GM18519 (cell line): ENCODE results near the gene HSD3B2.
A peak's percentile ranks its signal among the peaks of the same experiment; 100 is the strongest.
"Not testable (repeated sequence)": the region's sequence is repeated elsewhere in the genome, so short reads cannot be mapped to it uniquely, and the experiment has no call there.

ENCODE experiments used
- ATAC-seq: cut with Tn5 transposase; IDR thresholded peaks from one replicate; pipeline ENCODE4 v1.9.1; 2021; ENCODE audit warnings: mild to moderate bottlenecking, moderate library complexity; ENCODE audit not compliant: unreplicated experiment, low FRiP score

HSD3B2 gene

GRCh38 chr1:119414950-119415349 is at the start of gene HSD3B2:
Gene HSD3B2, plus strand, starts transcription at chr1:119415150. Its CDS starts 270 bp downstream, at chr1:119415420.
- ATAC-seq, result no peak

DNA sequence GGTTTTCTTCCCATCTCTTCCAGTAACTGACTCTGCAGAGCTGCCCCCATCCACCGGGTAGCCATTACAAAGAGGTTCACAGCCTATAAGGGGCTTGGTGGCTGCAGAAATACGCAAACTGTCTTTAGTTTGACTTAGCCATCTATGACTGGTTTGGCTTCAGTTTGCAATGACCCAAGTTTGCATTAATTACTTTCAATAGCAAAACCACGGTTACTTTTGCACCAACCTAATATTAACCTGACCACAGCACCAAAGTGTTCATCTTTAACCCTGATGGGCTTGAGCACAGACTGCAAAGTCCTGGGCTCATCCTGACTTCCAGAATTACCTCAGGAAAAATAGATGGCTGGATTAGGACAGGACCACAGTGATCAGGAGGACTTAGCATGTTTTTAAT is 48.5 kb upstream of the HSD3B2 start:
- ATAC-seq, result no peak

DNA sequence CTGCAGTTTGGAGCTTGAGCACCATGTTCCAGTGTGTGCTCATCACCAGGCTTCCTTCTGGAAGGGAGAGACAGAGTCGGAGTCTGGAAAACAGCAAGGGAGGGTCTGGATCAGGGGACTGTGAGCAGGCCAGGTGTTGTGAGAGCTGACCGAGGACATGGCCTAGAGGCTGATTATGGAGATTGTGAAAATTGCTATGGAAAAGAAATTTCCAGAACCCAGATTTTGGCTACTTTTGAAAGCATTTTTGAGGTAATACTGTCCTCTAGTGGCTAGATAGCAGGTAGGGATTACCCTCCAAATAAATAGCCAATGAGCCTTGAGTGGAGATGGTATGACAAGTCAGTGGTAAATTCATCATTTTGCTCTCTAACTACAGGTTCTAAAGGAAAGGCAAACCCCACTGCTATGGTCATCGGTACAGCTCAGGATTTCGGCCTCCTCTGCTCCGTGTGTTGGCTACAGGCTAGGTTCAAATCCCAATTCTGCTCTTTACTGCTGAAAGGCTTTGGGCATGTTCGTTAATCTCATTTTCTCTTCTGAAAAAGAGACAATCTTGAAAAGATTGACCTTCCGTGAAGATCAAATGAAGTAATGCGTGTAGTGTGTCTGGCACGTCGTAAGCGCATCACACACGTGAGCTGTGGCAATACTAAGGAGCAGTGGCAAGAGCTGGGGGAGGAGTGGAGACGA is 47.4 kb upstream of the HSD3B2 start:
- no peak for ATAC-seq

- no peak for ATAC-seq
Measured at GRCh38 chr1:119368554-119368953, 46.4 kb upstream of the HSD3B2 start, which contains the start of gene HAO2. Gene HAO2, plus strand, starts transcription at chr1:119368785. Its CDS starts 12,301 bp downstream, at chr1:119381086.

DNA sequence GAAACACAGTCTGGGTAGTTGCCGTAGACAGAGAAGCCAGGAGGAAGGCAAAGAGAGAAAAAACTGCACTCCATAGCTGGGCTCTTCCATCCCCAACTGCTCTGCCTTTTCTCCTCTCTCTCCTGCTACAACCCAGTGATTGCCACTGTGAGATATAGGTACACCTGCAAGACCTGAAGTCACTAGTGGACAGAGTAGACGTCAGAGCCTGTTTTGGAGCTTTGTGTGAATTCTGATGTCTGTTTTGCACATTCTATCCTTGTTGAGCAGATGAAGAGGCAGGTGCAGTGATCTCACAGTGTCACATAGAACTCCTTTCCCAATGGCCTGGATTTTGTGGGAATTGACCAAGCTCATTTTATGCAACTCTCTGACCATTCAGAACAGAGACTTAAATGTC is 44.2 kb upstream of the HSD3B2 start:
- ATAC-seq, result no peak

GRCh38 chr1:119371815-119372214 is 43.1 kb upstream of the HSD3B2 start:
- ATAC-seq, result no peak

- peak; percentile 51 for ATAC-seq
Measured at GRCh38 chr1:119372503-119373086, 42.4 kb upstream of the HSD3B2 start.

- ATAC-seq, result no peak
Measured at GRCh38 chr1:119373465-119373864, 41.5 kb upstream of the HSD3B2 start.

DNA sequence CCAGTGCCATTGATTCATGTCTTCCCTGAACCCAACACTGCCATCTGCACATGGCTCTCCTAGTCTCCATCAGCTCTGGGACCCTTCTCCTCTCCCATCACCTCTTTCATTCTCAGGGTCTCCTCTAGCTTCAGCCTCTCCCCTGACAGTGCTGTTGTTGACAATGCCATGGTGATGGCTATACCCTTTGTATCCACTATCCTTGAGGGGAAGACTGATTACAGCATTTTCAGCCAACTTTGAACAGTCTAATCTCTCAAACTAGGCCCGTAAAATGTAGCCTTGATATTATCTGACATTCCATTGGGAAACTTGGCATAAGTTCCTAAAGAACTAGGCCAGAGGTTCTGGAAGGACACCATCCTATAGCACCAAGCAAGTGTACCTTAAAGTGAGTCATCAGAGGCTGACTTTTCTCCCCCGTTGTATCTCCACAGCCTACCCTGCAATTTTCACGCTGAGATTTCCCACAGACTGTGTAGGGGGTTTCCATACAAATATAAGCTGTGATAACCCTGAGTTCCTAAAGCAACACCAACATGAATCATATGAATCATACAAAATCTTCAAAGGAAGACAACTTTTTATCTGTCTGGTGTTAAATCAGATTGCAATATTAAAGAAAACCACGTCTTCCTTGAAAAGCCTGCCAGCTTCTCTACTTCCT is 40.6 kb upstream of the HSD3B2 start:
- no peak for ATAC-seq

GRCh38 chr1:119375366-119375765 is 39.6 kb upstream of the HSD3B2 start:
- ATAC-seq, result no peak

DNA sequence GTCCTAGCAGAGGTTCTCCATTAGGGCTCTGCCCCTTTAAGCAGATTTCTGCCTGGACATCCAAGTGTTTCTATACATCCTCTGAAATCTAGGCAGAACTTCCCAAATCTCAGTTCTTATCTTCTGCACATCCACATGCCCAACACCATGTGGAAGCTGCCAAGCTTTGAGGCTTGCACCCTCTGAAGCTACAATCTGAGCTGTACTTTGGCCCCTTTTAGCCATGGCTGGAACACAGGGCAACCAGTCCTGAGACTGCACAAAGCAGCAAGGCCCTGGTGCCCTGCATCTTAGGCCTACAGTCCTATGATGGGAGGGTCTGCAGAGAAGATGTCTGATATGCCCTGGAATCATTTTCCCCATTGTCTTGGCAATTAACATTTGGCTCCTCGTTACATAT is 38.4 kb upstream of the HSD3B2 start:
- no peak for ATAC-seq

- not testable (repeated sequence) for ATAC-seq
Measured at GRCh38 chr1:119377594-119377993, 37.4 kb upstream of the HSD3B2 start.

DNA sequence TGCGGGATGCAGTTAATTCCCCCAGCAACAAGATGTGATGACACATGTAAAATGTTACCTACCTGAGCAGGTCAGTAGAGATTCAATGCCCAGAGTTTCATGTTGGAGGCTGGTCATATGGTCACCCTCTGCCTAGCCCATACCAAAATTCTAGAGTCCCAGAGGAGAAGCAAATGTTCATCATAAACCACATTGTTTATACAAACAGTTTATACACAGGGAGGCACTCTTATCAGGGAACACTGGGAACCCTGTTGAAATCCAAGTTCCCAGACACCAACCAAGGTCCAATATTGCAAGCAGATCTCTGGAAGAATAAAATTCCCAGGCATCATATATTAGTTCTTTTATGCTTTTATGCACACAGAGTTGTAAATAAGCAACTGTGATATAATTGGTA is 35.8 kb upstream of the HSD3B2 start:
- ATAC-seq, result no peak

DNA sequence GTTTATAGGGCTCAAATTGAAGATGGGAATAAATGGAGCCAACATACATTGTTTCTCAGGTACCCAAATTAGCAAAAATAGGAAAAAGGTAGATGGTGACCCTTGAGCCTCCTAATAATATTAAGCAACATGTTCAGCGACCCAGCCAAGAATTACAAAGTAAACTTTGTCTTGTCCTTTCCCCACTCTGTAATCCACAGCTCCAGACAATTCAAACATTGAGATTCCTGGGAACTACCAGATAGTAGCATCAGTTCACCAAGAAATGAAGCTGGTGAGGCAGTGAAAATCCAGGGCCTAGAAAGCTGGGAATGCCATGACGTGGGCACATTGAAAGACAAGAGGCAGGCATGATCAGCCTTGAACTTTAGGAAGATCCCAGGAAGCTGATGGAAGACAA is 34.6 kb upstream of the HSD3B2 start:
- no peak for ATAC-seq

DNA sequence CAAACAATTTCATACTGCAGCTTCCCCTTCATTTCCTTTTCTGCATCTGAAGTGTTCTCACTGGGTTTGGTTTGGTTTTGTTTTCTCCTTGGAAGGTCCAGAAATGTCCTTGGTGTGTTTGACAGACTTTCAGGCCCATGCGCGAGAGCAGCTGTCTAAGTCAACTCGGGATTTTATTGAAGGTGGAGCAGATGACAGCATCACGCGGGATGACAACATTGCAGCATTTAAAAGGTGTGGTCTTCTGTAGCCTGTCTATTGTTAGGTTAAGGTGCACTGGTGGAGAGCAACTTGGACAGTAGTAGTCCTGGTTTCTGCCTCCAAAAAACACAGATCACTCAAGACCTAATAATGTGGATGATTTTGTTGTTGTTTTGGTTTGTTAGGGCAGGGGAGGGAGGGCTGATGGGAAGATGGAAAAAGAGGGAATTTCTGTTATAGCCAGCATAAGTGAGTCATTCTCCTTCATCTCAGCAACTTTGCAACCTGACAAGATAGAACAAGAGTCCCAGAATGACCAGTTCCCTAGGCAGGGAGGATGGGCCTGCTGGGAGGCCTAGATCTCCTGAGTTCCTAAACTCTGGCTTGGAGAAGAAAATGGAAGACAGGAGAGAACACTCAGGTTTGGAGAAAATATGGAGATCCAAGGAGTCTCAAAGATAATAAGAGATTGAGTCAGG is 33.8 kb upstream of the HSD3B2 start:
- ATAC-seq, result no peak

- ATAC-seq, result no peak
Measured at GRCh38 chr1:119384591-119384990, 30.4 kb upstream of the HSD3B2 start.

- no peak for ATAC-seq
Measured at GRCh38 chr1:119385650-119386049, 29.3 kb upstream of the HSD3B2 start.

DNA sequence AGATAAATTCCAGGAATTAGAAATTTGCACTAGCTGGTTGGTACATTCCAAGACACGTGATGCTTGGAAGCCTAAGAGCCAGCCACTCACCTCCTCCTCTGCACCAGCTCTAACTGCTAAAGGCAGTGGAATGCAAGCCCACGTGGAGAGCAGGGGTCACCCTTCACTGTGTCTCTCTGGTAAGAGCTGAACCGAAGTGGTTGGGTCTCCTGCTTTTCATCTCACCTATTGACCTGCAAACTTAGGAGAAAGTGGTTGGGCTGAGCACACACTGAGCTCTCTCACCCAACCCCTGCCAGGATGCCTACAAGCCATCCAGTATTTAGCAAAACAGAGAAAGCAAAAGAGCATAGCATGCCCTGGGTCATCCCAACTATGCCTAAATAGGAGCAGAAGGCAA is 27.1 kb upstream of the HSD3B2 start:
- no peak for ATAC-seq

- no peak for ATAC-seq
Measured at GRCh38 chr1:119388450-119388849, 26.5 kb upstream of the HSD3B2 start.

GRCh38 chr1:119390526-119390925 is 24.4 kb upstream of the HSD3B2 start:
- ATAC-seq, result no peak

DNA sequence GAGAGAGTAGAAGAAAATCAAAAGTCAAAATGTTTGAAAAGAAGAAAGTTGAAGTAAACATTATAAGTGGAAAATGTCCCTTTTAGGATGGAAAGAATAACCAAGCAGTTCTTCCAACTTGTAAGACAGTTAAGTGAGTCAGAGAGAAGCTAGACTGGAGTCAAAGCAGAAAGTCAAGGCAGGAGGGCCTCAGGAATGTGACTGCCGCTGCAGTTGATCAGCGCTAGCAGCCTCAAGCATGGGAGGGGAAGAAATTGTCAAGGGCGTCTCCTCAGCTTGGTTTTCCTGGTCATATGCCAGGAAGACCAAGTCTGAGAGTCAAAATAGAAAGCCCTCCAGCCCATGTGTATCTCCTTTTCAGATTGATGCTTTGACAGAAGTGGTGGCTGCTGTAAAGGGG is 23.2 kb upstream of the HSD3B2 start:
- no peak for ATAC-seq
